HUES64 (cell line): ENCODE data around the gene TDRD9.

ENCODE experiments used
- H3K27ac ChIP-seq: 2 replicates; pipeline ENCODE4 v1.7.0; 2013; ENCODE audit warnings: low read depth, low read length, inconsistent platforms
- H3K27me3 ChIP-seq: 2 replicates; pipeline ENCODE4 v1.6.1; 2013; ENCODE audit warnings: mild to moderate bottlenecking, low read length; ENCODE audit not compliant: insufficient read depth
- H3K36me3 ChIP-seq: 2 replicates; pipeline ENCODE4 v1.6.1; 2013; ENCODE audit warnings: mild to moderate bottlenecking, low read length; ENCODE audit not compliant: insufficient read depth
- H3K4me1 ChIP-seq: 2 replicates; pipeline ENCODE4 v1.6.1; 2013; ENCODE audit warnings: mild to moderate bottlenecking, low read length, moderate library complexity; ENCODE audit not compliant: insufficient read depth
- H3K4me3 ChIP-seq: 2 replicates; pipeline ENCODE4 v1.5.1; 2013; ENCODE audit warnings: mild to moderate bottlenecking, low read length, moderate library complexity
- H3K9ac ChIP-seq: 2 replicates; pipeline ENCODE4 v1.6.1; 2013; ENCODE audit warnings: mild to moderate bottlenecking, low read depth, low read length
- H3K9me3 ChIP-seq: 2 replicates; pipeline ENCODE4 v1.6.1; 2013; ENCODE audit warnings: low read depth, low read length; ENCODE audit not compliant: insufficient read depth
- whole genome bisulfite sequencing: fragments of 150-250, 120-280 bp; methylation state at CpG from one replicate; pipeline ENCODE4 v1.1.7; 2013; ENCODE audit warnings: missing lambda C conversion rate; 5-methylcytosine and 5-hydroxymethylcytosine counted together

TDRD9 gene

DNA sequence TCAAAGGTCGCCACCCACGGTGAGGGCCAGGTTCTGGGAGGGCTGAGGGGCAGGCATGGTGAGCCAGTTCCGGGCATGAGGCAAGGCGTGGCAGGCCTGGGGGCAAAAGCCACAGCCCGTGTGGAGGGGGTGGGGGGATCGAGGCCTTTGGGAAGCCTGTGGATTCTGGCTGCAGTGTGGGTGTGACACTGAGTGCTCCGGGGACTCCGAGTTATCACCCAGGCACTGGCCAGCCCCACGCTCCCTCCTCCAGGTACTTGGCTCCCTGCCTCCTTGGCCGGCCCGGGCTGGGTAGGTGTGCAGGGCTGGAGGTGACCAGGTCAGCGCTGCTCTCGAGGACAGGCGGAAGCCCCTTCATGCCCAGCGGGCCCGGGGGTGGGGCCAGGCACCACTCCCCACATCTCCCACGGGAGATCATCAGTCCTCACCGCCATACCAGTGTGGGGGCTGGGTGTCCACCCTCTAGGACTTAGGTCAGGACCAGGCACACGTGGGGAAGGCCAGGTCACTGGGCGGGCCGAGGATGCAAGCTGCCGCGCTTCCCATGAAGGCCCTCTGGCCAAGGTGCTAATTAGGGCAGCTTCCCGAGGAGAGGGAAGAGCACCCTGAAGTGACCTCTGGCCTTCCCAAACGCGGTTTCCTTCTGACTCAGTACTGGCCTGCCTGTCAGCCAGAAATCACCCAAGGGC lies 34.1 kb upstream of the TDRD9 start:
- Histone ChIP-seq H3K4me1 (no peaks in the 10 kb centered on the region), H3K27me3 (no peaks in the 10 kb centered on the region), H3K9me3 (no peaks in the 10 kb centered on the region), H3K36me3 (no peaks in the 10 kb centered on the region), H3K27ac (no peak overlapping the region), H3K4me3 (no peak overlapping the region), H3K9ac (no peak overlapping the region)
- WGBS: 86% methylated on average over 26 of the region's 26 CpGs

DNA sequence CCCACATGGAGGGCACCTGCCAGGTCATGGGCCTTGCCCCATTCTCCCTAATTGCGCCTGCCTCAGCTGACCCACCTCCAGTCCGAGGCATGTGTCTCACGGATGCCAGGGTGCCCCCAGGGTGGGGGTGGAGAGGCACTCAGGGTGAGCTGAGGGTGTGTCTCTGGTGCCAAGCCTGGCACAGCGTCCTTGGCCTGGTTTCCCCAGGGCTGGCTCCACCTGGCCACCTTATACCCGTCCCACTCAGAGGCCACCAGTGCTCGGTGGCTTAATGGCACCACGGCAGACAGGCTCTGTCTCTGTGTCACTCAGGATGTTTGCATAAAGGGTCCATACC lies 33.6 kb upstream of the TDRD9 start:
- no peaks in the 10 kb centered on the region for H3K27me3 ChIP-seq
- no peak overlapping the region for H3K27ac ChIP-seq
- no peak overlapping the region for H3K4me3 ChIP-seq
- no peaks in the 10 kb centered on the region for H3K9me3 ChIP-seq
- no peak overlapping the region for H3K9ac ChIP-seq
- 85% methylated on average over 7 of the region's 7 CpGs for WGBS
- no peaks in the 10 kb centered on the region for H3K36me3 ChIP-seq
- H3K4me1 ChIP-seq: no peaks in the 10 kb centered on the region

DNA sequence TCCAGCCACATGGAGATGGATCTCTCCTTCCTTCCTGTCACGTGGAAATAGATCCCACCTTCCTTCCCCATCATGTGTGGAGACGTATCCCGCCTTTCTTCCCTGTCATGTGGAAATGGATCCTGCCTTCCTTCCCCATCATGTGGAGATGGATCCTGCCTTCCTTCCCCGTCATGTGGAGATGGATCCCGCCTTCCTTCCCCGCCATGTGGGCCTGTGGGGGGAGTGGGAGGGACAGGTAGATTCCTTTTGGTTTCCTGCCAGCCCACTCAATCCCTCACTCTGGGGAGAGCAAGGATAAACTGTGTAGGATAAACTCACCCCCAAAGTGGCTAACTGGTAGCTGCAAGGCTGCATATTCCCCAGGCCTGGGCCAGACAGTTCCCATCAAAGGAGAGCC lies 31.7 kb upstream of the TDRD9 start:
- Histone ChIP-seq H3K9ac (no peak overlapping the region), H3K36me3 (no peaks in the 10 kb centered on the region), H3K27ac (no peak overlapping the region), H3K4me1 (no peaks in the 10 kb centered on the region), H3K27me3 (no peaks in the 10 kb centered on the region), H3K9me3 (no peaks in the 10 kb centered on the region), H3K4me3 (no peak overlapping the region)
- 80% methylated on average over 5 of the region's 6 CpGs for WGBS

DNA sequence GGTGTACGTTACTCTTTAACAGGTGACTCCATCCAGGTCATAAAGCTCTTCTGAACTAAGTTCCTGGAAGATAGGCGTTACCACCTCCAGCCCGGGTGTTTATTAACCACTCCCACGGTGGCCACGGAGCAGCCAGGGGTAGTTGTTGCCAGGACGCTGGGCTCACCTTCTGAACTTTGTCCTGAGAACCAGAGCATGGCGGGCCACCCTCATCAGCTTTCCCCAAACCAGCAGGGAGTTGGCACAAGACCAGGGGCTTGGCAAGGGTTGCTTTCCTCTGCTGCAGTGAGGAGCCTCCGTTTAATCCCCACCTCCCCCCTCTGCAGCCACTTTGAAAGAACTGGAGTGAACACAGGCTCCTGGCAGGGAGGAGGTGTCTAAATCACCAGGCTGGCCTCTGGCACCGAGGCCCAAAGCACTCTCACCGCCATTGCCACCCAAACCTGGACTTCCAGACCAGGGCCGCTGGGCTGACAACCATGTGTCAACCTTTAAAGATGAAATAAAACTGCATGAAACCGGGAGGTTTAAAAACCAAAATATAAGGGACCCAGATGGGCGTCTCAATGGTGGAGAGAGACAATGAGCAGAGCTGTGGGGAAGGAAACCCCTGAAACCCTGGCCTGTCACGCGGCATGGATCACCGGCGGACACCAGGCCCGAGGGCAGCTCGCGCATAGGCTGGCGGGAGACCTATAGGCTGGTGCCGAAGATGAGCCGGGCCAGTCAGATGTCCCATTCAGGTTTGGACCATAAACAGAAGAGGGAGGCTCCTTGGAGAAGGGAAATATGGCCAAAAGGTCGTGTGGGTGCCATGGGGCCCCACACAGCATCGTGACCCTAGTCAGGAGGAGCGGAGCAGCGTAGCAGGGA lies 30.9 kb upstream of the TDRD9 start:
- H3K9ac ChIP-seq: no peak overlapping the region
- H3K27me3 ChIP-seq: no peaks in the 10 kb centered on the region
- H3K27ac ChIP-seq: no peak overlapping the region
- H3K36me3 ChIP-seq: no peaks in the 10 kb centered on the region
- H3K9me3 ChIP-seq: no peaks in the 10 kb centered on the region
- 86% methylated on average over 27 of the region's 27 CpGs for WGBS
- no peaks in the 10 kb centered on the region for H3K4me1 ChIP-seq
- H3K4me3 ChIP-seq: no peak overlapping the region

DNA sequence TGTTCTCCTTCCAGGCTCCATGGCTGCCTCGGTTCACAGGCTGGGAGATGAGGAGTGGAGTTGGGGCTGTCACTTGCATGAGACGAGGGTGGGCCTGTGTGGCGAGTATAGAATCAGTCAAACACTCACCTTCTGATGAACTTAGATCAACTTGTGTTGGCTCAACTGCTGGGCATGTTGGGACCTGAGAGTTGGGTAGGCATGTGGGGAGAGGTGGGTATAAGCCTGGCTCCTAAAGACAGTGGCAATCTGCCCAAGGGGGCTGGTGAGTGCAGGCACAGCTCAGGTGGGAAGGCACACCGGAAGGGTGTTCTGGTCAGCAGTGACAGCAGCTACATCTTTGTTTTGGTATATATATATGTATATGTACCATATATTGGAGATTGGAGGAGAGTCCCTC lies 30.1 kb upstream of the TDRD9 start:
- no peak overlapping the region for H3K27ac ChIP-seq
- H3K9me3 ChIP-seq: no peaks in the 10 kb centered on the region
- no peaks in the 10 kb centered on the region for H3K27me3 ChIP-seq
- H3K4me3 ChIP-seq: no peak overlapping the region
- no peaks in the 10 kb centered on the region for H3K36me3 ChIP-seq
- H3K9ac ChIP-seq: no peak overlapping the region
- 90% methylated on average over 4 of the region's 4 CpGs for WGBS
- H3K4me1 ChIP-seq: no peaks in the 10 kb centered on the region

DNA sequence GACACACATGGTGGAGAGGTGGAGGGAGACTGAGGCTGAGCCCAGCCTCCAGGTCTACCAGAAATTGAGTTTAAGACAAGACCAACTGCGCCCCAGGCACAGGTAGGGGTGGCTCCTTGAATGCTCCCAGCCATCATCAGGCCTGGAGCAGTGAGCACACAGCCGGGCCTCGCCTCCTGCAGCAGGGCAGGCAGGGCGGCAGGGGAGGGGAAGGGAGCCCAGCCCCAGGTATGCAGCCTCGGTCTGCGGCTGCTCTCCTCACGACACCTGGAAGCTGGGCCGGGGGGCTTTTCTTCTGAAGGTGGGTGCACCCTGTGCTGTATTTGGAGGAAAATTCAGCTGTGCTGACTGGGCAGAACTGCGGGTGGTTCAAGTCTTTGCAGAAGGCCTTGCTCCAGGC lies 29.5 kb upstream of the TDRD9 start:
- no peak overlapping the region for H3K9ac ChIP-seq
- H3K9me3 ChIP-seq: no peaks in the 10 kb centered on the region
- H3K36me3 ChIP-seq: no peaks in the 10 kb centered on the region
- H3K4me1 ChIP-seq: no peaks in the 10 kb centered on the region
- 86% methylated on average over 9 of the region's 9 CpGs for WGBS
- H3K4me3 ChIP-seq: no peak overlapping the region
- H3K27ac ChIP-seq: no peak overlapping the region
- no peaks in the 10 kb centered on the region for H3K27me3 ChIP-seq

DNA sequence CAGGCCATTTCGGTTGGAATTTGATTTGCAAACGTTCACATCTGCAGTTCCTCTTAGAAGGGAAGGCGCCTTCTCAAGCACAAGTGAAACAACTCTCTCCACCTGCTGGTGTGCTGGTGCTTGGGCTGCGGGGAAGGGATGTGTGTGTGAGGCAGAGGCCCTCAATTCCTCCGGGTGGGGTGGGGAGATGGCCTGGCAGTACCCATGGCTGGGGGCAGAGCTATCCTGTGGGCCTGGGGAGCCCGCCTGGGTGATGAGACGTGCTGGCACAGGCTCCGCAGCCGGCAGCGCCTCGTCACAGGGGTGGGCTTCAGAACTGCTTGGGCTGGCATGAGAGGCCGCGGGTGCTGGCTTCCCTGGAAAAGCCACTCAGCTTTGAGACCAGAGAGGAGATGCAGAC lies 28.9 kb upstream of the TDRD9 start:
- WGBS: 79% methylated on average over 13 of the region's 13 CpGs
- H3K9ac ChIP-seq: no peak overlapping the region
- no peaks in the 10 kb centered on the region for H3K36me3 ChIP-seq
- no peak overlapping the region for H3K27ac ChIP-seq
- H3K27me3 ChIP-seq: no peaks in the 10 kb centered on the region
- H3K9me3 ChIP-seq: no peaks in the 10 kb centered on the region
- no peak overlapping the region for H3K4me3 ChIP-seq
- H3K4me1 ChIP-seq: no peaks in the 10 kb centered on the region

DNA sequence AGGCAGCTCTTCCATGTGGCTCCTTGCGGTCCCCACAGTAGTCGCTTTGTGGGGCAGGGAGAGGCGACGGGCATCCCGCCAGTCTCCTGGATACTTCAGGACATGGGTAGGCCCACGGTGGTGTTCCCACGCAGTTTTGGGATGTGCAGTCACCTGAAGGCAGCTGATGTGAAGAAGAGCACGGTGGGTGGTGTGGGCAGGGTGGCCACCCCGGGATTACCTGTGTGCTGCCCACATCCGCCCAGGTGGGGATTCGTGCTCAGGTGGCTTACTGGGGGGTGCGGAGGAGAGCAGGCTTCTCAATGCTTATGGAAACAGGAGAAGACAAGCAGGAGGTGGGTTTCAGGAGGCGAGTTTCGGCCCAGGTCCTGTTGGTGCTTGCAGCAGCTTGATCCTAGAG lies 28.4 kb upstream of the TDRD9 start:
- 95% methylated on average over 14 of the region's 14 CpGs for WGBS
- no peaks in the 10 kb centered on the region for H3K36me3 ChIP-seq
- no peaks in the 10 kb centered on the region for H3K27me3 ChIP-seq
- no peak overlapping the region for H3K4me3 ChIP-seq
- no peaks in the 10 kb centered on the region for H3K9me3 ChIP-seq
- H3K4me1 ChIP-seq: no peaks in the 10 kb centered on the region
- H3K9ac ChIP-seq: no peak overlapping the region
- H3K27ac ChIP-seq: no peak overlapping the region

DNA sequence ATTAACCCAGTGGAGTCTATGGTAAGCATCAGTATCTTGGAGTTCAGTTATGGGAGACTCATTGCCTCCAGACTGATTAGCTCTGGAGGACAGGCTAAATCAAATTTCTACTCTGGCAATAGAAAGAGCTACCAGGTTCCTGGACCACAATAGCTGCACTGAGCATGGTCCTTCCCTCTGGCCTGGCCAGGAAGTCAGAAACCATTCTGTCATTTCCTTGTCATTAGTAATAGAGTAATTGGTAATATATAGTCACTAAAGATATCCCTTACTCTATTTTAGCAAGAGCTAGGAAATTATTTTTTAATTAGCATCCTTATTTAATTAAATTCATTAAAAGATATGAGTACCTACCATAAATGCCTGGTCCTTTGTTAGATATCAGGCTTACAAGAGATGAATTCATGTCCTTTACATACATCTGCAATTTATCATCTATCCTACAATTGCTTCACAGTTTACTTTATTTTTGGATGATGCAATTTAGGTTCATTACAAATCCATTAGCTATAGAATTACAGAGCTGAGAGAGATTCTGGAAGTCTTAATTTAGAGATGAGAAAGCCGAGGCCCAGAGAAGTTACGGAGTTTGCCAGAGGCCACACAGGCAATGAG lies 23.7 kb upstream of the TDRD9 start:
- Histone ChIP-seq H3K9me3 (no peaks in the 10 kb centered on the region), H3K9ac (no peak overlapping the region), H3K27me3 (no peaks in the 10 kb centered on the region), H3K36me3 (no peaks in the 10 kb centered on the region), H3K4me1 (no peaks in the 10 kb centered on the region), H3K27ac (no peak overlapping the region), H3K4me3 (no peak overlapping the region)
- 96% methylated on average over 2 of the region's 2 CpGs for WGBS

DNA sequence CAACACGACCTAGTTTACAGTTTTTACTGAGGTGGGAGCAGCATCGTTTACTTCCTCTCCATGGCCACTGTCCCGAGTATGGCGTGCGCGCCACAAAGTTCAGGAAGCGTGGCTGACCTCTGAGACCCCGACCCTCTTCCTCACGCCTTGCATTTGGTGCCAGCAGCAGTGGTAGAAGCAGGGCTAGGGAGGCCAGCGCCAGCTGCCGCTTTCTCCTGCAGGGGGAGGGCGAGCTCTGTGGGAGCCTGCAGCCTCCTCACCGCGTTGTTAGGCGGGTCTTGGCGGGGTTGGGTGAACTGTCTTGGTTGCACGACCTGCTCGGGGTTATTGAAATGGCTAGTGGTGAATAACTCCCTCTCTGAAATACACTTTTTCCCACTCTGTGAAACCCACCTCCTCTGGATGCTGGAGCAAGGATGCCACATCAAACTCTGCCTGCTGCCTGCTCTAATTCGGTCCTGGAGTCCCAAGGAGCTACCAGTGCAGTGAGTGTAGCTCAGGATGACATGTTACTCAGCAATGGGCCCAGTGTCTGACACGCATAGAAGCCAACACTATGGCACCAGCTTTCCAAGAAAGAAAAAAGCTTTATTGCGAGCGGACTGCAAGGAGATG lies 22.3 kb upstream of the TDRD9 start:
- no peak overlapping the region for H3K9ac ChIP-seq
- H3K4me1 ChIP-seq: 0 out of 2 replicates have a peak, but pooled peaks cover 5% of the 10 kb centered on the region
- 69% methylated on average over 22 of the region's 22 CpGs for WGBS
- H3K4me3 ChIP-seq: no peak overlapping the region
- no peaks in the 10 kb centered on the region for H3K36me3 ChIP-seq
- no peak overlapping the region for H3K27ac ChIP-seq
- no peaks in the 10 kb centered on the region for H3K9me3 ChIP-seq
- no peaks in the 10 kb centered on the region for H3K27me3 ChIP-seq

DNA sequence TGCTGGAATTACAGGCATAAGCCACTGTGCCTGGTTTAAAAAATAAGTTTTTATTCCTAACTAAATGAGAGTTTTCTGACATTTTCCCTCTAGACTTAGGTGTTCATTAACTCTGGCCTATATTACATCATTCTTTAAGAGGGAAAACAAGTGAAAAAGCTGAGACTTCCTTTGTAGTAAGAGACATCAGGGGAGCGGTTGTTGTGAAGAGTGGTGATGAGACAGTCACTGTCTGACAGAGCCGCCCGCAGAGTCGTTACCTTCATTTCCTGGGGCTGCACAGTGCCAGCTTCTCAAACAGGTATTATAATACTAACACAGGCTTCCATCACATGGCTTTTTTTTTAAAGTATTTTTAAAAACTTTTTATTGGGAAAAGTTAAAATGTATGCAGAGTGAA lies 19.7 kb upstream of the TDRD9 start:
- 93% methylated on average over 4 of the region's 4 CpGs for WGBS
- Histone ChIP-seq H3K9ac (no peak overlapping the region), H3K4me3 (no peak overlapping the region), H3K27ac (no peak overlapping the region), H3K4me1 (0 out of 2 replicates have a peak, but pooled peaks cover 5% of the 10 kb centered on the region), H3K9me3 (no peaks in the 10 kb centered on the region), H3K36me3 (peaks cover 21% of the 10 kb centered on the region), H3K27me3 (no peaks in the 10 kb centered on the region)
